IMR-90 (cell line): ENCODE results near the gene DDX19B. TPM values are rescaled to one million over a fixed set of nuclear protein-coding genes. Genes with fewer than 3 reads are reported as not detected.

Source experiments
- ATAC-seq: fragments of 200-7000 bp; cut with Tn5 transposase; 2 replicates; pipeline ENCODE4 v1.9.1; 2020; ENCODE audit warnings: low read depth, mild to moderate bottlenecking, moderate library complexity
- BruUV-seq: library from RNA; stranded (reverse); fragments of 400-500 nt; replicated peaks from 2 replicates; lab custom pipeline; 2021; lab: Mats Ljungman, UMichigan
- CTCF ChIA-PET: fragments of 300-600 bp; formaldehyde crosslinking; extraction: SDS; loops from one replicate; lab custom pipeline; 2021; ENCODE audit warnings: antibody characterized with exemption; lab: Yijun Ruan, JAX
- POLR2A ChIA-PET: fragments of 300-600 bp; sonication (Branson Sonifier 250); formaldehyde crosslinking; loops from one replicate; lab custom pipeline; 2022; ENCODE audit warnings: antibody characterized with exemption; ENCODE audit not compliant: unreplicated experiment; lab: Charles Lee
- DNase-seq: peaks from one replicate; pipeline ENCODE4 v3.0.0; 2013
- H2AFZ ChIP-seq: replicated peaks from 2 replicates; pipeline ENCODE3; 2013; ENCODE audit warnings: low read length, mild to moderate bottlenecking; ENCODE audit not compliant: poor library complexity
- H2AK5ac ChIP-seq: 2 replicates; pipeline ENCODE4 v1.6.1; 2013; ENCODE audit warnings: low read depth, low read length, inconsistent platforms
- H2AK9ac ChIP-seq: replicated peaks from 2 replicates; pipeline ENCODE3; 2013; ENCODE audit warnings: mild to moderate bottlenecking, low read depth, low read length, moderate library complexity; ENCODE audit not compliant: poor library complexity
- H2BK120ac ChIP-seq: 2 replicates; pipeline ENCODE4 v1.6.1; 2013; ENCODE audit warnings: low read depth, low read length, inconsistent platforms
- H2BK15ac ChIP-seq: 3 replicates; pipeline ENCODE4 v1.6.1; 2013; ENCODE audit warnings: low read depth, low read length, inconsistent platforms
- H2BK20ac ChIP-seq: 2 replicates; pipeline ENCODE4 v1.6.1; 2013; ENCODE audit warnings: low read depth, mild to moderate bottlenecking, inconsistent platforms, low read length, moderate library complexity
- H2BK5ac ChIP-seq: 2 replicates; pipeline ENCODE4 v1.6.1; 2013; ENCODE audit warnings: mild to moderate bottlenecking, low read depth, low read length, inconsistent platforms; ENCODE audit not compliant: poor library complexity, severe bottlenecking
- H3K14ac ChIP-seq: replicated peaks from 2 replicates; pipeline ENCODE4 v1.6.1; 2013; ENCODE audit warnings: low read depth, low read length, inconsistent platforms
- H3K18ac ChIP-seq: 2 replicates; pipeline ENCODE4 v1.6.1; 2013; ENCODE audit warnings: low read depth, low read length, control low read depth
- H3K23ac ChIP-seq: 2 replicates; pipeline ENCODE4 v1.6.1; 2013; ENCODE audit warnings: low read depth, low read length, inconsistent platforms
- H3K27ac ChIP-seq: 2 replicates; pipeline ENCODE4 v1.5.1; 2013; ENCODE audit warnings: mild to moderate bottlenecking, control low read depth, low read length; ENCODE audit not compliant: insufficient read depth
- H3K27me3 ChIP-seq: 2 replicates; pipeline ENCODE4 v1.6.1; 2013; ENCODE audit warnings: low read length; ENCODE audit not compliant: control insufficient read depth, insufficient read depth
- H3K36me3 ChIP-seq: 2 replicates; pipeline ENCODE4 v1.6.1; 2013; ENCODE audit warnings: low read length, mixed read lengths; ENCODE audit not compliant: control insufficient read depth, insufficient read depth
- H3K4ac ChIP-seq: 2 replicates; pipeline ENCODE4 v1.6.1; 2013; ENCODE audit warnings: low read depth, low read length, inconsistent platforms
- H3K4me1 ChIP-seq: 2 replicates; pipeline ENCODE4 v1.6.1; 2013; ENCODE audit warnings: low read length, mixed read lengths; ENCODE audit not compliant: control insufficient read depth, insufficient read depth
- H3K4me2 ChIP-seq: 2 replicates; pipeline ENCODE4 v1.6.1; 2013; ENCODE audit warnings: low read depth, mild to moderate bottlenecking, control low read depth, low read length, moderate library complexity
- H3K4me3 ChIP-seq: 2 replicates; pipeline ENCODE4 v1.5.1; 2013; ENCODE audit warnings: low read depth, mild to moderate bottlenecking, control low read depth, low read length, moderate library complexity; ENCODE audit not compliant: insufficient read depth
- H3K56ac ChIP-seq: 2 replicates; pipeline ENCODE4 v1.6.1; 2013; ENCODE audit warnings: low read length, inconsistent platforms; ENCODE audit not compliant: insufficient read depth; ENCODE audit errors: extremely low read depth
- H3K79me1 ChIP-seq, 2 experiments: 2 replicates each; pipeline ENCODE4 v1.6.1; 2013; ENCODE audit warnings: low read length in 2 of 2, inconsistent platforms in 1 of 2, low read depth in 1 of 2
- H3K9ac ChIP-seq: 2 replicates; pipeline ENCODE4 v1.6.1; 2013; ENCODE audit warnings: low read depth, low read length, control low read depth
- H3K9me1 ChIP-seq: 2 replicates; pipeline ENCODE4 v1.6.1; 2013; ENCODE audit warnings: low read length, inconsistent platforms; ENCODE audit not compliant: insufficient read depth
- H3K9me3 ChIP-seq: 2 replicates; pipeline ENCODE4 v1.6.1; 2013; ENCODE audit warnings: low read length; ENCODE audit not compliant: control insufficient read depth, insufficient read depth
- H4K20me1 ChIP-seq: 2 replicates; pipeline ENCODE4 v1.6.1; 2013; ENCODE audit warnings: low read length, inconsistent platforms; ENCODE audit not compliant: insufficient read depth
- H4K5ac ChIP-seq: 2 replicates; pipeline ENCODE4 v1.6.1; 2013; ENCODE audit warnings: mild to moderate bottlenecking, low read depth, low read length, control low read depth
- H4K8ac ChIP-seq, 2 experiments: 2 replicates each; pipeline ENCODE4 v1.6.1; 2013; ENCODE audit warnings: low read depth in 2 of 2, low read length in 2 of 2, control low read depth in 1 of 2, inconsistent platforms in 1 of 2
- H4K91ac ChIP-seq: 2 replicates; pipeline ENCODE4 v1.6.1; 2013; ENCODE audit warnings: low read depth, low read length, inconsistent platforms; ENCODE audit not compliant: insufficient read depth
- BHLHE40 ChIP-seq: fragments of 150-350 bp; IDR thresholded peaks from 2 replicates; pipeline ENCODE4 v1.6.1; 2016; ENCODE audit warnings: mild to moderate bottlenecking, low read depth, low read length
- POLR2A ChIP-seq: IDR thresholded peaks from 2 replicates; pipeline ENCODE4 v1.6.1; 2012; ENCODE audit warnings: mild to moderate bottlenecking, low read depth, low read length
- RFX5 ChIP-seq: IDR thresholded peaks from 2 replicates; pipeline ENCODE4 v1.8.0; 2012; ENCODE audit warnings: low read depth, mild to moderate bottlenecking, low read length, moderate library complexity
- WGBS, 2 experiments: methylation state at CpG; one replicate each; pipeline versions ENCODE4 v1.1.5 to v1.1.7; 2013; ENCODE audit warnings: missing lambda C conversion rate in 2 of 2; ENCODE audit not compliant: insufficient read length in 1 of 2; ENCODE audit errors: extremely low coverage in 2 of 2; 5-methylcytosine and 5-hydroxymethylcytosine counted together
- dilution Hi-C: fragments of 300-500 bp; cut with HindIII; formaldehyde crosslinking; loops from one replicate; pipeline ENCODE4 v1.14.3; 2018; ENCODE audit warnings: low sequenced_read_pairs; ENCODE audit not compliant: unreplicated experiment
- in situ Hi-C: fragments of 300-500 bp; cut with MboI; formaldehyde crosslinking; loops from 3 replicates; pipeline ENCODE4 v1.14.3; 2019; ENCODE audit warnings: low sequenced_read_pairs, inconsistent platforms, mixed read lengths
- intact Hi-C: fragments of 100-400 bp; cut with micrococcal nuclease; formaldehyde crosslinking; loops from 2 replicates; pipeline ENCODE4 v1.10.0; 2022
- polyA plus RNA-seq, 3 experiments: library from polyadenylated mRNA; depleted of rRNA; stranded (reverse); fragments of >200 nt; gene quantifications; 2 replicates each; pipeline ENCODE4 v1.2.3, GENCODE V29; 2012; ENCODE audit warnings: low replicate concordance in 1 of 3
- total RNA-seq: library from RNA; depleted of rRNA; stranded (reverse); fragments of >200 nt; gene quantifications from 2 replicates; pipeline ENCODE4 v1.2.3, GENCODE V29; 2012
- TF ChIP-seq, protein P1 (sequence below): fragments of 150-350 bp; IDR thresholded peaks from 2 replicates; pipeline ENCODE4 v1.6.1; 2016; ENCODE audit warnings: low read depth, mild to moderate bottlenecking, low read length, moderate library complexity, borderline replicate concordance

Gene DDX19B
- total and polyA plus RNA-seq, 2 of the 4 experiments (the other 2 are of a cell fraction) = 33.3 to 41.0 TPM

DNA sequence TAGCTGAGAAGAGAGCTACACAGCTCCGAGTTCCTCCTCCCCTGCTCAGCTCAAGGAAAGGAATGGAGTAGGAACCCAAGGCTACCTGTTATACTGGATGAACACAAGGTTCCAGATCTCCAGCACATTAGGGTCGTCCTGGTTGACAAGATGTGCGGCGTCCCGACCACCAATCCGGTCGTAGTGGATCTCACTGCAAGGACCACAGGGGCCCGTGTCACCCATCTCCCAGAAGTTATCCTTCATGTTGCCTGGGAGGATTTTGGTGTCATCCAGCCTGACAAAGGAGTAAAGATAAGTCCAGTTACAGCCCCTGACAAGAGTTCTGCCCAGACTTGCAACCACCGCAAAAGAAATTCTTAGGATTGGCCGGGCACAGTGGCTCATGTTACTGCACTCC, 27.3 kb upstream of the DDX19B start:
- no peak overlapping the region for H2AK9ac ChIP-seq
- no peak overlapping the region for H4K8ac ChIP-seq
- H2AFZ ChIP-seq = no peak overlapping the region
- H3K36me3 ChIP-seq = peaks cover 76% of the 10 kb centered on the region
- no peak overlapping the region for H3K9ac ChIP-seq
- H3K56ac ChIP-seq = no peak overlapping the region
- H3K4ac ChIP-seq = no peak overlapping the region
- H4K20me1 ChIP-seq = peaks cover 23% of the 10 kb centered on the region; the same call in 1 of the 2 replicates
- no peaks in the 10 kb centered on the region for H3K9me3 ChIP-seq
- no peak overlapping the region for H2BK20ac ChIP-seq
- no TSS peak for BruUV-seq
- ChIA-PET POLR2A (interaction anchor here (0.6 kb wide), 1 partner anchor 9 kb away, joined by 3 read pairs; no protein-coding TSS in a partner anchor), CTCF (no interaction called here)
- TF ChIP-seq, protein P1, sequence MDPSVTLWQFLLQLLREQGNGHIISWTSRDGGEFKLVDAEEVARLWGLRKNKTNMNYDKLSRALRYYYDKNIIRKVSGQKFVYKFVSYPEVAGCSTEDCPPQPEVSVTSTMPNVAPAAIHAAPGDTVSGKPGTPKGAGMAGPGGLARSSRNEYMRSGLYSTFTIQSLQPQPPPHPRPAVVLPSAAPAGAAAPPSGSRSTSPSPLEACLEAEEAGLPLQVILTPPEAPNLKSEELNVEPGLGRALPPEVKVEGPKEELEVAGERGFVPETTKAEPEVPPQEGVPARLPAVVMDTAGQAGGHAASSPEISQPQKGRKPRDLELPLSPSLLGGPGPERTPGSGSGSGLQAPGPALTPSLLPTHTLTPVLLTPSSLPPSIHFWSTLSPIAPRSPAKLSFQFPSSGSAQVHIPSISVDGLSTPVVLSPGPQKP = no peak
- no peak for TF ChIP-seq RFX5
- TF ChIP-seq POLR2A = no peak
- TF ChIP-seq BHLHE40 = no peak
- DNase-seq (no peak), ATAC-seq (no peak)
- H3K18ac ChIP-seq = no peak overlapping the region
- H2BK15ac ChIP-seq = no peak overlapping the region
- no peak overlapping the region for H3K4me3 ChIP-seq
- no peak overlapping the region for H3K4me2 ChIP-seq
- peaks cover 9 to 25% of the 10 kb centered on the region in 2 experiments; a peak in 3 of 4 replicates for H3K79me1 ChIP-seq
- H3K27ac ChIP-seq = no peak overlapping the region
- no peaks in the 10 kb centered on the region for H3K4me1 ChIP-seq
- dilution Hi-C loops (no loop called here), intact Hi-C loops (no loop called here), in situ Hi-C loops (no loop called here)
- no peak overlapping the region for H4K91ac ChIP-seq
- no peak overlapping the region for H3K23ac ChIP-seq
- H3K14ac ChIP-seq = no peak overlapping the region
- no peaks in the 10 kb centered on the region for H3K27me3 ChIP-seq
- H3K9me1 ChIP-seq = no peaks in the 10 kb centered on the region
- WGBS, 2 experiments = no CpG with 5 or more reads among the region's 10 CpGs
- no peak overlapping the region for H2BK5ac ChIP-seq
- H2BK120ac ChIP-seq = no peak overlapping the region
- no peak overlapping the region for H4K5ac ChIP-seq
- H2AK5ac ChIP-seq = no peak overlapping the region
